Non-pigmented ciliary epithelial cell (primary cell): ENCODE results near the gene C17orf114.
A peak's percentile ranks its signal among the peaks of the same experiment; 100 is the strongest.
"Not testable (repeated sequence)": the region's sequence is repeated elsewhere in the genome, so short reads cannot be mapped to it uniquely, and the experiment has no call there.

ENCODE experiments used
- DNase-seq: peaks from one replicate; pipeline ENCODE4 v3.0.0-alpha.2; 2010; ENCODE audit warnings: low read depth

C17orf114 gene

DNA sequence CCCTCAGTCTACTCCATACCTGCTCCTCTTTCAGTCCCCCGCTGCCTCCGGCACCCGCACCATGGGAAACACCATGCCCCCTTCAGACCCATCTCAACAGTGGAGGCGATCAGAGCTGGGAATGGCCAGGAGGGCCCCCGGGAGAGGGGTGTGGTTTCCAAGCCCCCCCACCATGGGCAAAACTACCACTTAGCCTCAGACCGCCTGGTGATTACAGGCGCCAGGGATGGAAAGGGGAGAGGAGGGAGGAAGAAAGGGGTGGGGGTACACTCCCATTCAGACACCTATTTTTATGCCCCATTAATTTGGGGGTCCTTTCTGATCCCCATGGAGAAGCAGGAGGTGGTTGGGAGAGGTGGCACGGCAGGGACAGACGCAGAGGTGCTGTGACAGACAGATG lies at the start of gene C17orf114:
TSS of gene C17orf114 (minus strand) at position 101 of the 400 bp plus-strand sequence.
- no peak for DNase-seq

DNA sequence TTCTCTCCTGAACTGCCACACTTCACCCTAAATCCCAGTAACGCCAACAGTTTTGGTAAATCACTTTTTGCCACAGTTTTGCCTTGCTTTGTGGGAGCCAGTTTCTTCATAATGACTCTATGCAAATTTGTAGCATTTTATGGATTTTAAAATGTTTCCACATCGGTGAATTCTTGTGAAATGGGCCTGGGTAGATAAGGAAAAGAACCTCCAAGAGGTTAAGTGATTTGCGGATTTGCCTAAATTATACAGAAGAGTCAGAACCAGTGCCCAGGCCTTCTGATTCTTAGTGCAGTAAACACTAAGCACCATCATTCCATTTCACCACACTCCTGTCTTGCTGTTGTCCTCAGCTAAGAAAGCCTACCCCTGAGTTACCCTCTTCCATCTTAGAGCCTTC lies 49.0 kb upstream of the C17orf114 start:
- DNase-seq = no peak

DNA sequence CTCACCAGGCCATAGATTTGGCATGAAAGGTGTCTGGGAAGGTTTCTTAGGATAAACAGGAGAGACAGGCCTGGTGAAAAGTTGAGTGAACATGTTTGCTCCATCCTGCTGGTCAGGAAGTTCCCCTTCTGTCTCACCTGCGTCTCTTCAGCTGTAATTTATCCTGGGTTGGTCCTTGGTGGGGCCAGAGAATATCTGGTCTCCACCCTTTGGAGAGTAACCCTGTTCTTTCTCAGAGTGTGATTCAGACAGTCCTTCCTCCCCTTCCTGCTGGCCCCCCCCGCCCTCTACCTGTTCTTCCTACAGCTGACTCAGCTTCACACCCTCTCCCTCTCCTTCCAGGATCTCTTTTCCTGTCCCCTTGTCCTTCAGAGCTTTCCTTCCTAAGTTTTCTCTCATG lies 48.1 kb upstream of the C17orf114 start:
- DNase-seq = no peak

DNA sequence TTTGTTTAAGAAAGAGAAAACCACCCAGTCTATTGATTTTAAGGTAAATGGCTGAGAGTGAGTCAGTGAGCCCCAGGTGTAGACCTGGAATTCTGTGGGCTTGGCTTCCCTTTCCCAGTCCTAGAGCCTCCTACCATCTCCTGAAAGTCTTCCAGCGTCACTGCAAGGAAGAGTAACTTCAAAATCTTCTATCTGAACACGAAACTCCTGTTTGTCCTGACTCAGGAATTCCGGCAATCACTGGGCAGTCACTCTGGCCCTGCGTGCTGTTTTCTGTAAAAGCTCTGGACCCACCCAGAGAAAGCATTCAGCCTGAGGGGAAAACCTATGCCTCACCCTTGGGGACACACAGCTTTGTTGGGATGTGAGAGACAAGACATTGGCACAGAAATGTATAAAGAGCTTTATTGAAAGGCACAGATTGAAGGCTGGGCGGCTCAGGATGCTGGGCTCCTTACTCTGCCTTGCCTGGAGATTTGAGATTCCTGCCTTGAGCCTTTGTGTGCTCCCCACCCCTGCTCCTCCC lies 46.9 kb upstream of the C17orf114 start:
- no peak for DNase-seq

DNA sequence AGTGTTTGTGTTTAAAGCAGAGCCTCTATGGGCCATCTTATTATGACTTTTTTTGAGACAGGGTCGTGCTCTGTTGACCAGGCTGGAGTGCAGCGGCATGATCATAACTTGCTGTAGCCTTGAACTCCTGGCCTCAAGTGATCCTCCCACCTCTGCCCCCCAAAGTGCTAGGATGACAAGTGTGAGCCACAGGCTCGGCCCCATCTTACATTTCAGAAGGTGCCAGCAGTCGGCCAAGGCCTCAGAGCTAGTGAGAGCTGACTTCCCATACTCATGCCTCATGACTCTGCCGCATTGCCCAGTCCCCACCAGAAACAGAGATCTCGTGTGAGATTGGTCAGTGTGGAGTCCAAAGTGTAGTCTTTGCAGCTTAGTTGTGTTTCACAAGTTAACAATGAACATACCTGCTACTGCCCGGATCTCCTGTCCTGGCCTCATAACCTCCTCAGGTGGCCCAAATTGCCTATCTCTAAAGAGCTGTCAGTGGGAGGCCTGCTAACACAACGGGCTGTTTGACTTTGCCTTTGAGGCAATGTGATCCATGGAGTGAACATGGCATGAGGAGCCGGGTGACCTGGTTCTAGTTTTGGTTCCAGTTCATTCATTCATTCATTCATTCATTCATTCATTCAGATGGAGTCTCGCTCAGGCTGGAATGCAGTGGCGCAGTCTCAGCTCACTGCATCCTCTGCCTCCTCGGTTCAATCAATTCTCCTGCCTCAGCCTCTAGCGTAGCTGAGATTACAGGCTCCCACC lies 44.7 kb upstream of the C17orf114 start:
- no peak for DNase-seq

DNA sequence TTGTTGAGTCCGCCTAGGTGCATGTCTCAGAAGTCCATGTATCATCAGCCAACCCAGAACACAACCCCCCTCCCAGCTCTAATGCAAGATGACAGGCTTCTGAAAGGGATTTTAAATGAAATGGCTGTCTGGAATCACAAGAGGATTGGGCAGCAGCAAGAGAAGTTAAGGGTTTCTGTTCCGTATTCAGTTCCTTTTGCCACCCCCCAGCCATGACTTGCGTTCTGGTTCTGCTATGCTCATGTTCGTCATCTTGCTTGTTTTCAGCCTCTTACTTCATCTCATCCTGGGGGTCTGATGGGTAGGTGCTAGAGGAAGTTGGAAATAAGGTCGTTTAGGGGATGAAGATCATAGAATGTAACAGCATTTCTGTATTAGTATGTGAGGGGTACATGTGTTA lies 43.0 kb upstream of the C17orf114 start:
- no peak for DNase-seq

DNA sequence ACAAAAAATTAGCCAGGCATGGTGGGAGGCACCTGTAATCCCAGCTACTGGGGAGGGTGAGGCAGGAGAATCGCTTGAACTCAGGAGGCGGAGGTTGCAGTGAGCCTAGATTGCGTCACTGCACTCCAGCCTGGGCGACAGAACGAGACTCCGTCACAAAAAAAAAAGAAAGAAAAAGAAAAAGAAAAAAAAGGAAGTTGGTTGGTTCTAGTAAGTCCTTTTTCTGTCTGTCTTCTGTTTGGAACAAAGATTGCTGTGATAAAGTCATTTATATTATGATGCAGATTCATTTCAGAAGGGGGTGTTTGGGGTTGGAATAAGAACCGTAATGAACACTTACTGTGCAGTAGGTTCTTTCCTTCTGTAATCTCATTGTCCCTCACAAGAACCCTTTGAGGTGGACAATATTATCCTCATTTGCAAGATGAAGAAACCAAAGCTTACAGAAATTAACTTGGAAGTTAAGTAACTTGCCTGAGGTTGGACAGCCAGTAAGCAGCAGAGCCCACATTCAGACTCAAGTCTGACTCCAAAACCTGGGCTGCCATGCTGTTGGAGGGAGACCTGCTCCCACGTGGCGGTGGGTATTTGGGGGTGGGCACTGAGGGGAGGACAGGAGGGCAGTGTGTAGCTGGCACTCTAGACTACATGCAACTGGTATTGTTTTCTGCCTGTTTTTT lies 41.3 kb upstream of the C17orf114 start:
- no peak for DNase-seq

DNA sequence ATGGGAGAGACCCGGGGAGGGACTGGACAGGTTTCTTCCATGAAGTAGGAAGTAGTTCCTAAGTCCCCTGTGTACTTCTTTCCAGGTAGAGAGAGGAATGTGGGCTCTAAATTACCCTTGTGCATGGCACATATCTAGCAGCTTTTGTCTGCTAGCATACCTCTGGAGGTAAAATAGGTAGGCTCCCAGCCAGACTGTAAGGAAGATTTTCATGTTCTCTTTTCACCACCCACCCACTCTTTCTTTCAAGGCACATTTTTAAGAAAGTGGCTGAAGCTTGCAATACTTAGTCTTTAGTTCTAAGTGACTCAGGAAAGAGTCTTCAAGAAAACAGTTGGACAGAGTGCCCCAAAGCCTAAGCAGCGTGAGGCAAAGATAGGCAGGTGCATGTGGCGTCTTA lies 40.2 kb upstream of the C17orf114 start:
- no peak for DNase-seq

DNA sequence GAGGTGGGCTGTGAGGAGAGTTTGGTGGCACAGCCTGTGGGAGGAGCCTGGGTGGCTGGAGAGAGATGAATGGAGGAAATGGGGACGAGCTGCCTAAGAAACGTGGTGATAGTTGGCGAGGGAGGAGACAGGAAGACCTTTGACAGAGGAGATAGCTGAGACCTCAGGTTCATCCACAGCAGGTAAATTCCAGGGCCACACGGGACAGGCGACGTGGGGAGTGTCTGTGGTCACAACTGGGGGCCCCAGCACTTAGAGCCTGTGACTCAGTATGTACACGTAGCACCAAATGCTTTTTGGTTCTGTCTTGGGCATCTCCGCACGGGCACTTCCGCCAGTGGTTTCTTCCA lies 38.7 kb upstream of the C17orf114 start:
- no peak for DNase-seq

DNA sequence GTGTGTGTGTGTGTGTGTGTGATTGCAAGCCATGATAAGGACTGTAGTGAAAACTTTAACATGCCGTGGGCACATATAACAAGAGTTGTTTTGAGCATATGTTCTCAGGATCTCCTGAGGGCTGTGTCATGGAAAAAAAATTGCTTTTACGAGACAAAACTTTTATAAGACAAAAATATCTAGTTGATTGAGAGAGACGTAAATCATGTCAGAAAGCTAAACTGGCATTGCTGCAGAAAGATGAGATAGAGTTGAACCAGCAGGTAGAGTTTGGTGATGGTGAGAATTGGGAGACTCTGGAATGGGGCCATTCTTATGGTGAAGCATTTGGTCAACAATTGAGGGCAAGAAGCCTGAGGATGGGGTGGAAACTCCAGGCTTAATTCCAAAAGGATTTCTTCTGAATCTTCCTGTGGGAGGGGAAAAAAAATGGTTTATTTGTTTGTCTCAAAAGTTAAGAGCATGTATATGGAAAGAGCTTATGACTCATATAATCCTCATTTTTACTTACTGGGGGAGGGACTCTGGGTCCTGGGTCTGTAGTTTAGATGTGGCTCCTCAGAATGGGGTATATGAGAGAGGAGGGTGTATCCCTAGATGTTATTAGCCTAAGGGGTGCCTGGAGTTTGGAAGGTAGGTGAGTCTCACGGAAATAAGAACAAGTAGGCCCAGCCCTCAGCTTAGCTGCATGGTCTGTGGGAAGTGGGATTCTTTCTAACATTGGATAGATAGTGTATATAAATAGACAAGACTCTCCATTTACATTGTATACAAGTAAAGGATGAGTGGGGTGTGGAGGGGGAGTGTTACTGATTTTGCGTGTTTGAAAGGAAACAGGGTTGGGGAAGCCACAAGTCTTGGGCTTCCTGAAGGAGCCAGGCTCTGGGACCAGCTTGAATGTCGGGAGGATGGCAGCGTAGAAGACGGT lies 38.1 kb upstream of the C17orf114 start:
- DNase-seq = no peak

DNA sequence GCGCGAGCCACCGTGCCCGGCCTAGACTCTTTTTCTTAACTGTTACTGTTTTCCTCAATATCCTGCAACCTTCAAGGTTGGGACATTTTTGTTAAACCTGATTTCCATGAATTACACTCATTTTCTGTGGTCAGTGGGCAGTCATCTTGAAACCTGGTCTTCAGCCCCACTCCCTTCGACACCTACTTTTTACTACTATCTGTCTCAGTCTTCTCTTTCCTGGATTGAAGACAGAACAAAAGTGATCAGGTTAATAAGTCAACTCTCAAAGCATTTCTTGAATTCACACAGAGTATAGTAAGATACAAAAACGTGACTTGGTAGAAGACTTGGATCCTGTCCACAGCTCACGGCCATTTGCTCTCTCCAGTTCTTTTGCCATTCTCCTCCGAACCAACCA lies 37.1 kb upstream of the C17orf114 start:
- no peak for DNase-seq

DNA sequence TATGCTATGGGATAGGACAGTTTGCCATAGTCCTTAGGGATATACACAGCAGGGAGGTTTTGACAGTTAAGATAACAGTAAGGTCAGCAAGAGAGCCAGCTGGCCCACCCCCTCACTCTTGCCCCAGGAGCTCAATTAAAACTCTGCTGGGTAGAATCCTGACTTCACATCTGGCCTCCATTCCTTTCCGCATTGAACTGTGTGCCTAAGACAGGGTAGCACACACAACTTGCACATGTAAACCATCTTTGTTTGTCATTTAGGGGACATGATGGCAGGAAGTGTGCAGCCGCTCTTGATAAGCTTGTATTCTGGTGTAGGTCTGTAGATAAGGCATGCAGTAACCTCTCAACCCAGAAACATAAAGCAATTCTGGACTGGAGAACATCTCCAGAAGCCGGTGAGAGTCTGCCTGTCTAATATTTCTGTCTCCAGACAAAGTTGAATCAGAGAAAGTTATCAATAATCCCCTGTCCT lies 36.2 kb upstream of the C17orf114 start:
- no peak for DNase-seq

DNA sequence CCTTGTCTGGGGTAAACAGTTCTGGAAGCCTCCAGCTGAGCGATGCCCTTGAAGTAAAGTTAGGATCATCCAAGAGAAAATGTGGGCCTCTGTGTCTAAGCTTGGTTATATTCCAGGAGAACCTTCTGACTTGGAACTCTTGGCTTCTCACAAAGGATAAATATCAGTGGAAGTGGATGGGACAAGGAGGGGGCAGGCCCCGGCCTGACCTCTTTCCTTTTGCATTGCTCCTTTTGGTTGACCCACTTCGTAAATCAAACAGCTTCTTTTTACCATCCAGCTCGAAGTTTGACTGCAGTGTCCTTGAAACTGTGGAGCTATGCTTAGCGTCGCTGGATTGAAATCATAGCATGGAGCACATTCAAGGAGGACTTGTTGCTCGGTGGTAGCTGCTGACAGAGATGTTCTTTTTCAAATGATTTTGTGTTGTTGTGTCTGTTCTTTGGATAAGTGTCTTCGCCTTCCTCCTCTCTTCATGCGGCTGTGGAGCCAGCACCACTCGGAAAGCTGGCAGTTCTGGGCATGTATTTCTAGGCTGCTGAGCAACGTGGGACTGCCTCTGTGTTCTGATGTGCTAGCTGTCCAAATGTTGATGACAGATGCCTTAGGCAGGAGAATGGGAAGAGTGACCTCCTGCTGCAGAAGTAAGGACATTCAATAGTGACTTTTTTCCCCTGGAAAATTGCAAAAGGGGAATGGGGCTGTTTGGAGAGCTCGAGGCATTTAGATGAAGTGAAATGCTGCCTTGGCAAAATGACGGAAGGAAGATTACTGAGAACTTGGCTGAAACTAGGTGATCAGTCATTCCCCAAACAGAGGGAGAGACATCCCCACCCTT lies 35.6 kb upstream of the C17orf114 start:
- DNase-seq = no peak

DNA sequence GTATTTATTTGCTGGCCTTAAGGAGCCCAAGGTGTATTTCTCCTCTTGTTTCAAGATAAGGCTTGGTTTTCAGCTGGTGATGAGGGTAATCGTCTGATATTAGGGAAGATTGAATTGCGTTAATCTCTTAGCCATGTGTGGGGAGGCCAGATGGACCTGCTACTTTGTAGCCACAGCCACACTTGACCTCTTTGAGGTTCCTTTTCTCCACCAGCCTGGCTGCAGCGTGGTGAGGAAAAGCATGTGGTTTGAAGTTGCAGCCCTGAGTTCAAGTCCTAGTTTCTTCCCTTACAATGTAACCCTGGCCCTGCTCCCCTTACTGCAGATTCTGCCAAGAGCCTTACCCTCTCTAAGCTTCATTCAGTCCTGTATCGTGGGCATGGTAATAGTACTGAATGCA lies 34.1 kb upstream of the C17orf114 start:
- DNase-seq = no peak

DNA sequence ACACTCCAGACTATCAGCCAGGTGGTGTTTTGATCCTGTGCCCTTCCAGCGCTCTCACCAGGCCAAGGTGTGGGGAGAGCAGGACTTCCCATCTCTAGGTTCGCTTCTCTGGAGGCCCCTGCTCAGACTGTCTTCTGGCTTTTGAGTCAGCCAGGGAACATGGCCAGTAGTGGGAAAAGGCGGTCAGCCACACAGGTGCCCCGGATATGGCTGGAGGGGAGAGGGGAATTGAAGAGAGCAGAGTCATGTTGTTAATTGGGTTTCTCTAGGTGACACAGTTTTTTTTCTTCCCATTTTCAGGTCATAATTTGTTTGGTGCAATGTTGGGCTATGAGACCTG lies 32.5 kb upstream of the C17orf114 start:
- DNase-seq = no peak

DNA sequence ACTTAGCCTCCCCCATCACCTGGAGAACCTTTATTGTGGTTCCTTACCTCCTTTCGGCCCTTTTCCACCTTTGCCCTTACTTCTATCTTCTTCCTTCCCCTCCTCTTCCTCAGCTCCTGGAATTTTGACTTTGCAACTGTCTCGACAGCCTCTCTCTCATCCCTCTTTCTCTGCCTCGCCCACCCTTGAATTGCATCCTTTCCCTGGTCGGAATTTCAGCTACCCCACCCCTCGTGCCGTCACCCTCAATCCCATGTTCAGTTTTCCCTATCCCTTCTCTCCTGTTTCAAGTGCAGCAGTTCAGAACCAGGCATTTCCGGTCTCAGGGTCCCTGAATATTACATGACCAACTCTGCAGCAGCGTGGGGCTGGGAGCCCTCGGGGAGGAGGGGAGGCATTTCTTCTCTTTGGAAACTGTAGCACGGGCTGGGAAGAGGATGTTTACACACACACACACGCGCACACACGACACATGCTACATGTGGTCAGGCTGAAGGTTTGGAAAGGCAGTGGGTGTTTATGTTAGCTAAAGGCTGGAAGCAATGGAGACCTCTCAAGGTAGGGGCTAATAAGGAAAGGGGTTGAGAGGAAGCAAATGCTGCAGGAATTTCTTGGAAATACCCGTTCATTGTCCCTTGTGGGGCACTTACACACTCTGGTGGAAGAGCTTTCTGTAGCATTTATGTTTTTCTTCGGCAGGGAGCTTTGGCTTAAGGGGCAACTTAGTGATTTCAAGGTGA lies 32.0 kb upstream of the C17orf114 start:
- DNase-seq = no peak

DNA sequence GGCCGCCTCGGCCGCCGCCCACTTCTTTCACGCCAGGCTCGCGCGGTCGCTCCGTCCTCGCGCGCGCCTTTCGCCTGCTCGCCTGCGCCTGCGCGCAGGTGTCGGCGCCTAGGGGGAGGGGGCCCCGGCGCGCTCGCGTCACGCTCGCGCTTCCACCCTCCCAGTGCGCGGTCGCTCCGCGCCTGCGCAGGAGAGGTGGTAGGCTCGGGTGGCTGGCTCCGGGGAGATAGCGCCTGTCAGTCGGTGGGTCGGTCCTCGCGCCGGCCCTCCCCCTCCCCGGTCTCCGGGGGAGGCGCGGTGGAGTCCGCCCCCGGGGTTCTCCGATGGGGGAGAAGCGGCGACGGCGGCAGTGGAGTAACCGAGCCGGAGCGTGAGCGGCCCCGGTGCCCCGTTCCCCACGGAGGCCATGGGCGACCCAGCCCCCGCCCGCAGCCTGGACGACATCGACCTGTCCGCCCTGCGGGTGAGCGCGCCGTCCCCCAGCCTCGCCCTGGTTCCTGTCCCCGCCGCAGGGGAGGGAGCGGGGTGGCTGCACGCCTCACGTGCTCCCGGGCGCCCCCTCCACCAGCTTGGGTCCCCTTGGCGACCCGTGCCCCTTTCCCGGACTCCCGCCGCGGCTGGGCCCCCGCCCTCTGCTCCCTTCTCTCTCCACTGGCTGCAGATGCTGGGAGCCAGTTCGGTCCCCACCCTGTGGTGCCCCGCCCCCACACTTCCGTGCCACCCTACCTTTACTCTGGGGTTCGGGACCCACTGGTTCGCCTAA lies 31.2 kb upstream of the C17orf114 start, which contains the start of gene MINK1:
TSS of gene MINK1 (plus strand) at position 163 of the 763 bp plus-strand sequence. CDS start at position 407, 244 bp downstream.
- peak; percentile 62 for DNase-seq

DNA sequence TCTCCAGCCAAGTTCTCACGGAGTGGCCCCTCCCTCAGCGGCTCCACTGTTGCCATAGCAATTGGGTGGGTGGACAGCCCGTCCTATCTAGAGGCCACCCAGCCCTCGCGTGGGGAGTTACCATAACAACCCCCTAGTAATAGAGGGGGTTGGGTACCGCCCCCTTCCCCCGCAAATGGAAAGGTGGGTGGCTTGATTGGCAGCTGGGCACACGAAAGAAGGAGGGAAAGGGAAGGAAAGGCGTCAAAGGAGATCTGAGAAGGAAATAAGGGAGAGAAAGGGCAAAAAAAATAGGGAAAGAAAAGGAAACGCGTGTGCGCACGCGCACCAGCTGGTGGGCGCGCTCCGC lies 30.7 kb upstream of the C17orf114 start:
- not testable (repeated sequence) for DNase-seq

DNA sequence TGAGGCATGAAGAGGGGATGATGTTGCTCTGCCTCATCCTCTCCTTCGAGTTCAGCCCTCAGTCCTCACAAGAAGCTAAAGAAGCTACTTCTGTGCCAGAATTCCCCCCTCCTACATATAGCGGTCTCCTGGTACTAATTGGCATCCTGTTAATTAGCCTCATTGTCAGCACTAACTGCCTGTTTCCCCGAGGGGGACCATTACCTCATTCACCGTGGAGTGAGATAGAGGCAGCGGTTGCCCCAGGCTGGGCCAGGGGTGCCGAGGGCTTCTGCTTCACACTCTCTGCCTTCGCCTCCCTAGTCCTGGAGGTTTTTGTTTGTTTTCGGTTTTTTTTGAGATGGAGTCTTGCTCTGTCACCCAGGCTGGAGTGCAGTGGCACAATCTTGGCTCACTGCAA lies 25.3 kb upstream of the C17orf114 start:
- DNase-seq = no peak
